GM03348 (cell line): ENCODE results near the gene ATP9B.
"Not testable (repeated sequence)": the region's sequence is repeated elsewhere in the genome, so short reads cannot be mapped to it uniquely, and the experiment has no call there.

Source experiments
- DNase-seq: peaks from one replicate; pipeline ENCODE4 v3.0.0; 2012; ENCODE audit warnings: low spot score

ATP9B gene

GRCh38 chr18:79242246-79242645 lies 173.1 kb downstream of the ATP9B start:
- DNase-seq, result no peak

GRCh38 chr18:79245517-79246001 lies 176.4 kb downstream of the ATP9B start:
- no peak for DNase-seq

- peak; percentile 83 for DNase-seq
These were observed 177.3 kb downstream of the ATP9B start for GRCh38 chr18:79246309-79247108.

DNA sequence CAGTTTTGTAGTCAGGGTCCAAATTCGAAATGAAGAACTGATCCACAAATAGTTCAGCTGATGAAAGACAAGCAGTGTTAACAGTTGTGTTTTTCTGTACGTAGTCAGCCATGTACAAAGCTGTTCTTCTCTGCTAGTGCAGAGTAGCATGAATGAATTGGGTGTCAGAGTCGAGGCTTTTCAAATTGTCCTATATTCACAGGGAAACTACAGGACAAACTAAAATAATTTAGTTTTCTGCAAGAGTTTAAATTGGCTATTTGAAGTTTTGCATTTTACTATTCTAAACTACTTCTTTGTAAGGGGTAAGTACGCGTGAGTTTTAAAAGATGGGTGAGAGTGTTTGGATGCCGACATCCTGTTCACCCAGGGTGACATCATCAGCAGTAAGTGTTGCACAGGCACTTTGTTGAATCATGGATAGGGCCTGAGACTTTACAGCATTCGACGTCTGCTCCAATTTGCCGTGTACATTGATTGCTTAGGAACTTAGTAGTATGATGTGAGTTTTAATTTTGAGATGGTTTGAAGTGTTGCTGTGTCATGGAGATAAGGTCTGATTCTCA lies 179.4 kb downstream of the ATP9B start:
- DNase-seq, result no peak

DNA sequence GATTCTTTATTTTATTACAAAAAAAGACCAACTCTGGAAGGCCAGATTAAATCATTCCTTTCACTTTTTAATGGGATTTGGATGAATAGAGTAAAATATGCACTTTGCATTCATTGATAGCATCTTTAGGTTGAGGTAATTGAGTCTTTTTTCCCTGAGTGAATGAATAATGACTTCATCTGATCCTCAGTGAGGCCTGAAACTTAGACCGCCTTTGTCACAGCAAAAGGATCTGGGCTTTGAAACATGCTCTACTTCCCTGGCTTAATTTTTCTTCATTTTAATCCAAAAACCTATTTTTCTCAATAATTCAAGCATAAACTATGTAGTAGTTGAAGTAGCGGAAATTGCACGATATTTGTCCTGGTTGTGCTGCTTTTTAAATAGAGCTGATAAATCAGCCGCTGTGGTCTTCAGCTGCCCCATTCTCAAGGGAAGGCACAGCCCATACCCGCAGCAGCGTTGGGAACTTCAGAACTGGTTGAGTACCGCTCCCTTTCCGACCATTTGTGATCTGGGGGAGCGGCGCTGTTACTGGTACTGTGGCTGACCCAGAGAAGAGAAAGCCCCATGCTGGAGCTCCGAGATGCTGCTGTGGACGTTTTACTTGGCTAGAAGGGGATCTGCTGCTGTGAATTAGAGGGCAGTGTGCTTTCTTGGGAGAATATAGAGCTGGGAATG lies 181.2 kb downstream of the ATP9B start:
- DNase-seq, result no peak

DNA sequence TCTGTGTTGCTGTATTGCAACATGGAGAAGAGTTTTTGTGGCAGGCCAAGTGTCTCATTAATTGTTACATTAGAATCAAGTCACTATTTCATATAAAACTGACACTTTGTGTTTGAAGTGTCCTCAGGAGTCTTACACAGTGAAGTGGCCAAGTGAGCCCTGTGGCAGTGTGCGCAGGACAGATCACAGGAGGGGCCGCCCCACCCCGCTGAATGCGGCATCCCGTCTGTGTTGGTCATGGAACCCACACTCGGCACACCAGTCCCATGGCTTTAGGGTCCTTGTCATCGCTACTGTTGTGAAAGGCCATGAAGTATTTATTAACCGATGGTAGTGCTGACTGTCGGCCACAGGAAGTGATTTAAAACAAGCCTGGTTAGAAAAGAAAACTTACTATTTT lies 181.8 kb downstream of the ATP9B start:
- no peak for DNase-seq

DNA sequence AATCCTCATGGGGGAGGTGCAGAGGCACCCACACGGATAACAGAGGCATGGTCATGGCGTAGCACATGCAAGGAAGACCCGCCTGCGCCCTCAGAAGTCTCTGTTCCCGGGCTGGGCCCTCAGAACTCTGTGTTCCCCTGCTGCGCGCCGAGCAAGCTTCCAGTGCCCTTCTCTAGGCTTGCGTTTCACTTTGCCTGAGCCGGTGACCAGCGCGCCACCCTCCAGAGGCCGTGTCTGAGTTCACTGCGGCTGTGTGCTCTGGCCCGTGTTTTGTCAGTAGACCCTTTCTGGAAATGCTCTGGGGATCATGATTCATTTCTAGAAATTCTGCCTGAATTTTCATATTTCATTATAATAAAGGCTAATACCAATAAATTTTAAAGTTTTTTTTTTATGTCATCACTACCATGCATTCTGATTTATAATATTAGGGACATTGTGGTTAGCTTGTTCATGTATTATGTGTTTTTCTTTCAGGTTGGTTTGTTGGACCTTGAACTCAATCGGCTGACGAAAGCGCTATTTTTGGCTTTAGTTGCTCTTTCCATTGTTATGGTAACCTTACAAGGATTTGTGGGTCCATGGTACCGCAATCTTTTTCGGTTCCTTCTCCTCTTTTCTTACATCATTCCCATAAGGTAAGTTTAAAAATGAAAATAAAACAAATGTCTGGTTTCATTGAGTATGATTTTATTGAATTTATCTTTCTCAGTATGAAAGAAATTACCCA lies 183.9 kb downstream of the ATP9B start:
- no peak for DNase-seq

DNA sequence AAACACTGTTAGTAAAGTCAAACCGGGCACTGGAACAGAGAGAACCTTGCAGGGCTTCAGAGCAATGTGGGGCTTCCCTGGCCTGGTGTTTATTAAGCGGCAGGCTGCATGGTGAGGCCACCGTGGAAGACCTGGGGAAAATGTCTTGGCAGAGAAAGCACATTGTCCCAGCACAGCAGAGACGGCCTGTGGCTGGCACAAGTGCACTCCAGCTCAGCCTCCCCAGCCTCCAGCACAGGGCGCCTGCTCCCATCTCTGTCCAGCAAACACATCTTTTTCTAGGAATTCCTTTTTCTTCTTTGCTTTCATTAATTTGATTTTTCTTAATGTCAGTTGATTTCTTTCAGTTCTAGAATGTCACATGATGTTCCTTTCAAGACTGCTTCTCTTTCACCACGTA lies 188.3 kb downstream of the ATP9B start:
- DNase-seq, result no peak

GRCh38 chr18:79258447-79258846 lies 189.3 kb downstream of the ATP9B start:
- no peak for DNase-seq

GRCh38 chr18:79259218-79259617 lies 190.0 kb downstream of the ATP9B start:
- DNase-seq, result no peak

GRCh38 chr18:79260023-79260422 lies 190.8 kb downstream of the ATP9B start:
- no peak for DNase-seq

DNA sequence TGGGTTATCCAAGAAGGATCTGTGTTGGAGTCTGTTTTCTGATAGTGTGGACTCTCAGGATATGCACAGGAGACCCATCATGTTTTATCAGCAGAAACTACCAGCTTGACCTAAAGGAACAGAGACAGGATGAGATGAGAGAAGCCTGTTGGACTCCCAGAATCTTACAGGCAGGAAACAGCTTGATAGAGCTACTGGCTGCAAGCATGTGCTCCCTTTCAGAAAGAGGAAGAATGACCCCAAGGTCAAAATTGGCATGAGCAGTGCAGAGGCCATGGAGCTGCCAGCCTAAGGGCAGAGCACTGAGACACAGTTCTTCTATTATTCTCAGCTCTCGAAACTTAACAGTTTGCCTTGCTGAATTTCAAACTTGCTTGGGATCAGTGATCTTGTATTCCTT lies 191.3 kb downstream of the ATP9B start:
- no peak for DNase-seq

- not testable (repeated sequence) for DNase-seq
These were observed 195.9 kb downstream of the ATP9B start for GRCh38 chr18:79265068-79265467.

DNA sequence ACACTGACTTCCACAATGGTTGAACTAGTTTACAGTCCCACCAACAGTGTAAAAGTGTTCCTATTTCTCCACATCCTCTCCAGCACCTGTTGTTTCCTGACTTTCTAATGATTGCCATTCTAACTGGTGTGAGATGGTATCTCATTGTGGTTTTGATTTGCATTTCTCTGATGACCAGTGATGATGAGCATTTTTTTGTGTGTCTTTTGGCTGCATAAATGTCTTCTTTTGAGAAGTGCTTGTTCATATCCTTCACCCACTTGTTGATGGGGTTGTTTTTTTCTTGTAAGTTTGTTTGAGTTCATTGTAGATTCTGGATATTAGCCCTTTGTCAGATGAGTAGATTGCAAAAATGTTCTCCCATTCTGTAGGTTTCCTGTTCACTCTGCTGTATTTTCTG lies 202.6 kb downstream of the ATP9B start:
- not testable (repeated sequence) for DNase-seq

DNA sequence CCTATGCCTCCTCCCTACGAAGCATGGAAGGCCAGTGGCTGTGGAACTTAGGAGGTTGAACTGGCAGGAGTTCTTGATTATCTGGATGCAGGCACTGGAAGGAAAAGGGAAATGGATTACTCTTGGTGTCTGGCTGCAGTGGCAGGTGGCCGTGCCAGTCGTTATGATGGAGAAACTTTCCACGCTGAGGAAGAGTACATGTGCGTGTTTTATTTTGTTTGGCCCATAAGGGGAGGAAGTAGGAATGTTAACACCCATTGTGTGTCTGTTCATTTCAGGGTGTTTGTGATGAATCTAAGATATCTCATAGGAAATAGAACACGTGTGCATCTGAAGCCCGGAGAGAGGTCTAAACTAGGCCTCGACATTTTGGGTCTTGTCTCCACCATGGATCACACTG lies 203.7 kb downstream of the ATP9B start:
- DNase-seq, result no peak

DNA sequence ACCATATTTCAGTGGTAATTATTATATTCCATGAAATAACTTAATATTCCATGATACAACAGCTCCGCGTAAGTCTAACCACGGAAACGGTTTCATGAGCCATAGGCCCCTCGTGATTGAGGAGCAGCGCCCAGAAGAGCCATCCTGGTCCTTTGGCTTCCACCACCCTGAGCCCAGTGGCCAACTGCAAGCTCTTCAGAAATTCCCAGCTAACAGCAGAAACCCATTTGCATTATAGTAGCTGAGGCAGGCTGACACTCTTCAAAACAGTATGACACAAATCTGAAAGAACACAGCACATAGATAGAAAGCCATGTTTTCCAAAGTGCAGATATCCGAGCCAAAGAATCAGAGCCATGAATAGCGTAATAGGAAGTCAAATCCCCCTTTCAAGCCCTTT lies 205.6 kb downstream of the ATP9B start:
- DNase-seq, result no peak

DNA sequence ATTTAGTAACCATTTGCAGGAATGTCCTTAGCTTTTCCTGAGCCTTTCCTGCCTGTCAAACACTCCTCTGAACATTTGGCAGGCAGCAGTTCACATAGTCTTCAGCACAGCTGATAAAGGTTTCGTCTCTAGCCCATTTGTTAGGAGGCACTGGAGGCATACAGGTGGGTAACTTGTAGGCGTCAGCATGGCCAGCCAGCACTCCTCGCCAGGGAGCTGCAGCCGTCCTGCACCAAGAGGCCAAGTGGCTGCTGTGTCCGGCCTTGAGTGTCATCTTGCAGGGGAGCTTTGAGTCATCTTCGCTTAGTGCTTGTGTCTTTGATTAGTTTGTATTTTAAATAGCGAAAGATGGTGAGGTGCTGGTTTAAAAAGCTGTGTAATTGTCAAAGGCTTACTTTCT lies 206.3 kb downstream of the ATP9B start:
- no peak for DNase-seq

DNA sequence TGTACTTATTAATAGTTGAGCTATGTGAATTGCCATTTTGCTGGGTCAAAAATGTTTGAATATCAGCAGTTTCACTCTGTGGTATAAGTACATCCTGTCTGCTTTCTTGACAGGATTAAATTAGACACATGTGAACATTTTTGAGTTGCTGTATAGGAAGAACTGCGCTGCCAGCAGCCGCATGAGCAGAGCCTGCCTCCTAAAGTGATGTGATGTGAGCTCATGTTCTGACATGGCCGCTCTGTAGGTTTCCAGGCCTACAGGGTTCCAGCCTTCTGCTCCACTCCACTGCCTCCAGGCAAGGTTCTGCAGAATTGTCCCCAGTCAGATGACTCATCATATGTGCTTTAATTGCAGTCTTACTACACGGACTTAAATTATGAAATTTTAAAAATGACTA lies 206.8 kb downstream of the ATP9B start:
- no peak for DNase-seq

DNA sequence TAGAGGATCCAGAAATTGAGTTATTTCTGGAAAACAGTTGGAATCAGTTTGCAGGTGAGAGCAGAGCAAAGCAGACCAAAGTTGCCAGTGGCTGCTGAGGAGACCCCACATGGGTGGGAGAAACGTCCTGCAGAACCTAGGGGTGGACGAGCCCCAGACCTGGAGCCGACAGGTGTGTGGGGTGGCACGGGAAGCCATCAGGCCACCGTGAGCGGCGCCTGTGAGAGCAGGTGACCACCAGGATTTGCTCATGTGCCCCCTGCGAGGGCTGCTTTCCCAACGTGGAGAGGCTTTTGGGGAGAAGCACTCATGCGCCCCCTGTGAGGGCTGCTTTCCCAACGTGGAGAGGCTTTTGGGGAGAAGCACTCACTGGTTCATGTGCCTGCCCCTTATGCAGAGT lies 209.7 kb downstream of the ATP9B start:
- no peak for DNase-seq

- no peak for DNase-seq
These were observed 214.1 kb downstream of the ATP9B start for GRCh38 chr18:79283131-79283810.

DNA sequence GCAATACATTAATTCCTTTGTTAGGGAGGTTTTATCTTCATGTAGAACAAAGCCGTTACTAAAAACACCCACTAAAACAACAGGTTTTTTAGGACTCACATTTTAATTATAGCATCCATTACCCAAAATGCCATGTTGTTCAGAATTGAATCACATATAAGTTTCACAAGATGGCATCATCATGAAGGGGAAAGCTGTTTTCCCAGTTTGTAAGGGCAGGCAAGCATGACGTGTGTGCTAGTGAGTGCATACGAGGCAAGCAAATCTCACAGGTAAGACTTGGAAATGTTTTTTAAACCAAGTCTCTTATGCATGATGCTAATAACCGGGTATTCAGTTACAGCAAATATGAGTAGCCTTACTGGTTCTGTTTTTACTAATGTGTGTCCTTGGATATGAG lies 214.7 kb downstream of the ATP9B start:
- DNase-seq, result no peak

GRCh38 chr18:79285191-79285590 lies 216.0 kb downstream of the ATP9B start:
- not testable (repeated sequence) for DNase-seq
